22Rv1 (cell line): ENCODE measurements around the gene SCTR.

Experiments
- CTCF ChIP-seq: fragments of 450-650 bp; IDR thresholded peaks from 2 replicates; pipeline ENCODE4 v1.5.1; 2017; ENCODE audit warnings: mild to moderate bottlenecking
- ZFX ChIP-seq: fragments of 450-650 bp; IDR thresholded peaks from 2 replicates; pipeline ENCODE4 v1.6.1; 2017; ENCODE audit warnings: antibody characterized with exemption, borderline replicate concordance

GRCh38 chr2:119494163-119494790 is 30.0 kb downstream of the SCTR start:
- TF ChIP-seq CTCF (no peak), ZFX (no peak)
